Measurements from ENCODE around the gene PRKG1.

PRKG1 gene

DNA sequence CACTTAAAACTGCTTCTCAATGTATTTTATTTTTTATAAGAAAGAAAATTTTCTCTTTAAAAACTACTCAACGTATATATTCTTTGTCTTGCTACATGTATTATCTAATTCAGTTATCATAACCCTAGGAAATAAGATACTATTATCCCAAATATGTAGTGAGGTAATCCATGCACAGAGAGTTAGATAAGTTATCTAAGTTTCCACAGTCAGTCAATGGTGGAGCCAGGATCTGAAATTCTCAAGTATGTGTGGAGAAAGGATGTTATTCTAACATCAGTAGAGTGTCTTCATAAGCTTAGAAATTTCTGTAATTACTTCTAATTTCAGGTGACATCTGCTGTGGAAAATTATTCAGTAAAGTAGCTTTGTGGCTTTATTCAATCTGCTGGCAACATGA is 385.2 kb downstream of the PRKG1 start:
- H3K4me3 ChIP-seq (replicated peaks; ENCODE audit: insufficient read depth, low read length): no peak overlapping the region
- no peak overlapping the region for H3K27ac ChIP-seq (replicated peaks)
- no peaks in the 10 kb centered on the region for H3K27me3 ChIP-seq (ENCODE audit: insufficient read depth, poor library complexity, severe bottlenecking)
- TF ChIP-seq POLR2AphosphoS5 (IDR thresholded peaks at IDR 0.05; ENCODE audit: low read depth): no peak
- TF ChIP-seq, protein P1, sequence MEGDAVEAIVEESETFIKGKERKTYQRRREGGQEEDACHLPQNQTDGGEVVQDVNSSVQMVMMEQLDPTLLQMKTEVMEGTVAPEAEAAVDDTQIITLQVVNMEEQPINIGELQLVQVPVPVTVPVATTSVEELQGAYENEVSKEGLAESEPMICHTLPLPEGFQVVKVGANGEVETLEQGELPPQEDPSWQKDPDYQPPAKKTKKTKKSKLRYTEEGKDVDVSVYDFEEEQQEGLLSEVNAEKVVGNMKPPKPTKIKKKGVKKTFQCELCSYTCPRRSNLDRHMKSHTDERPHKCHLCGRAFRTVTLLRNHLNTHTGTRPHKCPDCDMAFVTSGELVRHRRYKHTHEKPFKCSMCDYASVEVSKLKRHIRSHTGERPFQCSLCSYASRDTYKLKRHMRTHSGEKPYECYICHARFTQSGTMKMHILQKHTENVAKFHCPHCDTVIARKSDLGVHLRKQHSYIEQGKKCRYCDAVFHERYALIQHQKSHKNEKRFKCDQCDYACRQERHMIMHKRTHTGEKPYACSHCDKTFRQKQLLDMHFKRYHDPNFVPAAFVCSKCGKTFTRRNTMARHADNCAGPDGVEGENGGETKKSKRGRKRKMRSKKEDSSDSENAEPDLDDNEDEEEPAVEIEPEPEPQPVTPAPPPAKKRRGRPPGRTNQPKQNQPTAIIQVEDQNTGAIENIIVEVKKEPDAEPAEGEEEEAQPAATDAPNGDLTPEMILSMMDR (IDR thresholded peaks at IDR 0.05; ENCODE audit: insufficient read depth, low read length): no peak
- TF ChIP-seq, protein P2, sequence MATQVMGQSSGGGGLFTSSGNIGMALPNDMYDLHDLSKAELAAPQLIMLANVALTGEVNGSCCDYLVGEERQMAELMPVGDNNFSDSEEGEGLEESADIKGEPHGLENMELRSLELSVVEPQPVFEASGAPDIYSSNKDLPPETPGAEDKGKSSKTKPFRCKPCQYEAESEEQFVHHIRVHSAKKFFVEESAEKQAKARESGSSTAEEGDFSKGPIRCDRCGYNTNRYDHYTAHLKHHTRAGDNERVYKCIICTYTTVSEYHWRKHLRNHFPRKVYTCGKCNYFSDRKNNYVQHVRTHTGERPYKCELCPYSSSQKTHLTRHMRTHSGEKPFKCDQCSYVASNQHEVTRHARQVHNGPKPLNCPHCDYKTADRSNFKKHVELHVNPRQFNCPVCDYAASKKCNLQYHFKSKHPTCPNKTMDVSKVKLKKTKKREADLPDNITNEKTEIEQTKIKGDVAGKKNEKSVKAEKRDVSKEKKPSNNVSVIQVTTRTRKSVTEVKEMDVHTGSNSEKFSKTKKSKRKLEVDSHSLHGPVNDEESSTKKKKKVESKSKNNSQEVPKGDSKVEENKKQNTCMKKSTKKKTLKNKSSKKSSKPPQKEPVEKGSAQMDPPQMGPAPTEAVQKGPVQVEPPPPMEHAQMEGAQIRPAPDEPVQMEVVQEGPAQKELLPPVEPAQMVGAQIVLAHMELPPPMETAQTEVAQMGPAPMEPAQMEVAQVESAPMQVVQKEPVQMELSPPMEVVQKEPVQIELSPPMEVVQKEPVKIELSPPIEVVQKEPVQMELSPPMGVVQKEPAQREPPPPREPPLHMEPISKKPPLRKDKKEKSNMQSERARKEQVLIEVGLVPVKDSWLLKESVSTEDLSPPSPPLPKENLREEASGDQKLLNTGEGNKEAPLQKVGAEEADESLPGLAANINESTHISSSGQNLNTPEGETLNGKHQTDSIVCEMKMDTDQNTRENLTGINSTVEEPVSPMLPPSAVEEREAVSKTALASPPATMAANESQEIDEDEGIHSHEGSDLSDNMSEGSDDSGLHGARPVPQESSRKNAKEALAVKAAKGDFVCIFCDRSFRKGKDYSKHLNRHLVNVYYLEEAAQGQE (IDR thresholded peaks at IDR 0.05; ENCODE audit: insufficient replicate concordance, low read depth): no peak
- TF ChIP-seq SPI1 (IDR thresholded peaks at IDR 0.05; ENCODE audit: borderline replicate concordance, low read depth): no peak
- no peak for TF ChIP-seq GABPA (IDR thresholded peaks at IDR 0.05; ENCODE audit: low read depth)
- no peak for DNase-seq (ENCODE audit: low read depth in 1 of 2, low spot score in 1 of 2)

DNA sequence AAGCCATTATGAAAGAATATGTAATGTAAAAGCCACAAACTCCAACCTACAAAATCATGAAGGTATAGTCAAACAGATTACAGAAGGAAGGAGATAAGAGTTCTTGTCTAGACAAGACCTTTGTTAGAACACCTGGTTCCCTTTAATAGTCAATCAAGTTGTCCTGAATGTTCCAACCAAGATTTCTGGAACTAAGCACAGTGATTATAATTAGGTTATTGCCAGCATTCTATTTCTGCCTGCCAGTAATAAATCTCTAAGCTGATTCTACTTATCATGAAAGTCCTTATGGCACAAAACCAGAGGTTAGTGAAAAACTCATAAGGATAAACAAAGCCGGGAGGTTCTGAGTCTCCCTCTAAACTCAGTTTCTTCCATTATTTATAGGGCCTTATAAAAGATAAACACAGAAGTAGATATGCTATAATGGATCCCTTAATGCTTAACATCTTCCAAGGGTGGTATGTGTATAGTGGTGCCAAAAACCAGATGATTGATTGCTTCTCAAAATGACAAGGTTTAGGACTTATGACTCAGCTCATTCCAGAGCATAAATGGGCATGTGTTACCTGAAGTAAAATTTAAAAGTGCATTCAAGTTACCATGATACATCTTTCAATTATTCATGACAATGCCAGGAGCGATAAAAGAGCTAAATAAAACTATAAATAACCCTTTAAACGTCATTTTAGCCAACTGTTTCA is 387.9 kb downstream of the PRKG1 start:
- no peak overlapping the region for H3K27ac ChIP-seq (replicated peaks)
- H3K4me3 ChIP-seq (replicated peaks; ENCODE audit: insufficient read depth, low read length): no peak overlapping the region
- TF ChIP-seq SPI1 (IDR thresholded peaks at IDR 0.05; ENCODE audit: borderline replicate concordance, low read depth): no peak
- TF ChIP-seq, protein P2 (IDR thresholded peaks at IDR 0.05; ENCODE audit: insufficient replicate concordance, low read depth): no peak
- no peak for TF ChIP-seq GABPA (IDR thresholded peaks at IDR 0.05; ENCODE audit: low read depth)
- TF ChIP-seq POLR2AphosphoS5 (IDR thresholded peaks at IDR 0.05; ENCODE audit: low read depth): no peak
- TF ChIP-seq, protein P1 (IDR thresholded peaks at IDR 0.05; ENCODE audit: insufficient read depth, low read length): no peak
- DNase-seq (ENCODE audit: low read depth in 1 of 2, low spot score in 1 of 2): no peak
- no peaks in the 10 kb centered on the region for H3K27me3 ChIP-seq (ENCODE audit: insufficient read depth, poor library complexity, severe bottlenecking)

DNA sequence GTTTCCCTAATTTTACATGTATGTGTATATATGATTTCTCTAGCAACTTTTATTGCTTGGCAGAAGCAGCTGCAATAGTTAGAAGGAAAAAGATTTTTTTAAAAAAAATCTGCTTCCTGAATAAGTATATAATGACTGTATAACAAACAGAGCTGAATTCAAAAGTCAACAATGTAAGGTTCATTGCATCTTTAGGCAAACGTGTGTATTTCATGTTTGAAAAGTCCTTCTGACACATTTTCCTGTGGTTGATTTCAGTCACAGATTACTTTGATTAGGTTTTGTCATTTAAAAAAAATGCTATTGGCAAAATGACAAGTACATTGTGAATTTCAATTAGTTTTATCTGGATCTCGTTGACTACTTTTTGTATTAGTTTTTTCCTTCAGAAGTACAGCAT is 394.1 kb downstream of the PRKG1 start:
- H3K4me3 ChIP-seq (replicated peaks; ENCODE audit: insufficient read depth, low read length): no peak overlapping the region
- DNase-seq (ENCODE audit: low read depth in 1 of 2, low spot score in 1 of 2): no peak
- no peaks in the 10 kb centered on the region for H3K27me3 ChIP-seq (ENCODE audit: insufficient read depth, poor library complexity, severe bottlenecking)
- H3K27ac ChIP-seq (replicated peaks): no peak overlapping the region
- no peak for TF ChIP-seq GABPA (IDR thresholded peaks at IDR 0.05; ENCODE audit: low read depth)
- no peak for TF ChIP-seq SPI1 (IDR thresholded peaks at IDR 0.05; ENCODE audit: borderline replicate concordance, low read depth)
- TF ChIP-seq POLR2AphosphoS5 (IDR thresholded peaks at IDR 0.05; ENCODE audit: low read depth): no peak
- TF ChIP-seq, protein P1 (IDR thresholded peaks at IDR 0.05; ENCODE audit: insufficient read depth, low read length): no peak
- TF ChIP-seq, protein P2 (IDR thresholded peaks at IDR 0.05; ENCODE audit: insufficient replicate concordance, low read depth): no peak

Data from HL-60 (cell line).